Activated naive CD4-positive, alpha-beta T cell treated with anti-CD3 and anti-CD28 coated beads, Interleukin-2, amount 50 U/mL, for 24 hours (primary cell): ENCODE data around the gene PRKCE.
"Not testable (repeated sequence)": the region's sequence is repeated elsewhere in the genome, so short reads cannot be mapped to it uniquely, and the experiment has no call there.

Experiments
- H3K27ac Mint-ChIP-seq: one replicate; pipeline ENCODE4 v1.8.0; 2021; ENCODE audit warnings: mild to moderate bottlenecking, mixed read lengths
- H3K27me3 Mint-ChIP-seq: one replicate; pipeline ENCODE4 v1.8.0; 2021; ENCODE audit warnings: mixed read lengths
- H3K36me3 Mint-ChIP-seq: one replicate; pipeline ENCODE4 v1.8.0; 2021; ENCODE audit warnings: mixed read lengths
- H3K4me1 Mint-ChIP-seq: one replicate; pipeline ENCODE4 v1.8.0; 2021; ENCODE audit warnings: mixed read lengths
- H3K4me3 Mint-ChIP-seq: one replicate; pipeline ENCODE4 v1.8.0; 2021; ENCODE audit warnings: mild to moderate bottlenecking, mixed read lengths
- H3K9me3 Mint-ChIP-seq: one replicate; pipeline ENCODE4 v1.8.0; 2021; ENCODE audit warnings: mixed read lengths

Gene PRKCE

GRCh38 chr2:46198164-46198883 is 546.8 kb downstream of the PRKCE start:
- no peak overlapping the region for H3K27ac Mint-ChIP-seq
- H3K27me3 Mint-ChIP-seq: no peaks in the 10 kb centered on the region
- H3K4me1 Mint-ChIP-seq: peaks cover 31% of the 10 kb centered on the region
- no peak overlapping the region for H3K4me3 Mint-ChIP-seq
- no peaks in the 10 kb centered on the region for H3K36me3 Mint-ChIP-seq
- no peaks in the 10 kb centered on the region for H3K9me3 Mint-ChIP-seq

- H3K27ac Mint-ChIP-seq: no peak overlapping the region
- no peak overlapping the region for H3K4me3 Mint-ChIP-seq
- H3K27me3 Mint-ChIP-seq: no peaks in the 10 kb centered on the region
- H3K36me3 Mint-ChIP-seq: peaks cover 2% of the 10 kb centered on the region
- peaks cover 3% of the 10 kb centered on the region for H3K9me3 Mint-ChIP-seq
- peaks cover 34% of the 10 kb centered on the region for H3K4me1 Mint-ChIP-seq
These were observed 547.5 kb downstream of the PRKCE start for GRCh38 chr2:46198966-46199365.

DNA sequence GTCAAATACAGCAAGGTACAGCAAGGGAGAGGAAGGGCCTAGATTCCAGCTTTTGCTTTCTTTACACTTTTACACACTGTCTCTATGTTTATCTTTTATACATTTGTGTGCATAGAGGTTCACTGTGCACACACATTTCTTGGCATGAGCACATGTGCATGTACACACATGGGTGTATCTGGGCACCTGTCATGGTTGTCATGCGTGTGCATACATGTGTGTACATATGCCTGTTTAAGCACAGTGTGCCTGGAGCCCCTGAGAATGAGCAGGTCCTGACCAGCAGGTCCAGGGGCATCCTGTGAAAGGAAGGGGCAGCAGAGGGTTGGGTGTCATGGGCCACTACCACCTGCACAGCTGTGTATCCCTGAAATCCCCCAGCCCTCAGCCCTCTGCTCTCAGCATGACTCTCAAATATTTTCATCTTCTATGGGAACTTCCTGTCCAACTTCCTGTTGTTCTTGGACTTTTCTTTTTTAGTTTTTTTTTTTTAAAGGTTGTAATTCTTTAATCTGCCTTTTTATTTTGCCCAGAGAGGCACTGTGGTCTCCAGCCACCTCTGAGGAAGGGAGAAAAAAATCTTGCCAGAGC is 548.7 kb downstream of the PRKCE start:
- H3K27ac Mint-ChIP-seq: no peak overlapping the region
- H3K9me3 Mint-ChIP-seq: peaks cover 4% of the 10 kb centered on the region
- H3K27me3 Mint-ChIP-seq: no peaks in the 10 kb centered on the region
- peaks cover 35% of the 10 kb centered on the region for H3K4me1 Mint-ChIP-seq
- H3K4me3 Mint-ChIP-seq: no peak overlapping the region
- peaks cover 2% of the 10 kb centered on the region for H3K36me3 Mint-ChIP-seq

- Mint-ChIP-seq H3K27ac (no peak overlapping the region), H3K27me3 (no peaks in the 10 kb centered on the region), H3K4me1 (peaks cover 35% of the 10 kb centered on the region), H3K9me3 (peaks cover 4% of the 10 kb centered on the region), H3K36me3 (peaks cover 2% of the 10 kb centered on the region), H3K4me3 (no peak overlapping the region)
These were observed 549.6 kb downstream of the PRKCE start for GRCh38 chr2:46200861-46201605.

- Mint-ChIP-seq H3K27ac (no peak overlapping the region), H3K9me3 (peaks cover 4% of the 10 kb centered on the region), H3K4me3 (no peak overlapping the region), H3K36me3 (peaks cover 2% of the 10 kb centered on the region), H3K4me1 (peaks cover 32% of the 10 kb centered on the region), H3K27me3 (no peaks in the 10 kb centered on the region)
These were observed 551.0 kb downstream of the PRKCE start for GRCh38 chr2:46202453-46202852.

GRCh38 chr2:46202987-46203386 is 551.5 kb downstream of the PRKCE start:
- H3K36me3 Mint-ChIP-seq: peaks cover 2% of the 10 kb centered on the region
- no peak overlapping the region for H3K27ac Mint-ChIP-seq
- H3K4me1 Mint-ChIP-seq: peaks cover 31% of the 10 kb centered on the region
- no peaks in the 10 kb centered on the region for H3K27me3 Mint-ChIP-seq
- H3K9me3 Mint-ChIP-seq: peaks cover 4% of the 10 kb centered on the region
- H3K4me3 Mint-ChIP-seq: no peak overlapping the region

- H3K4me3 Mint-ChIP-seq, H3K36me3 Mint-ChIP-seq, H3K27me3 Mint-ChIP-seq, H3K9me3 Mint-ChIP-seq, H3K27ac Mint-ChIP-seq: not testable (repeated sequence)
- peaks cover 31% of the 10 kb centered on the region for H3K4me1 Mint-ChIP-seq
These were observed 552.2 kb downstream of the PRKCE start for GRCh38 chr2:46203636-46204035.

DNA sequence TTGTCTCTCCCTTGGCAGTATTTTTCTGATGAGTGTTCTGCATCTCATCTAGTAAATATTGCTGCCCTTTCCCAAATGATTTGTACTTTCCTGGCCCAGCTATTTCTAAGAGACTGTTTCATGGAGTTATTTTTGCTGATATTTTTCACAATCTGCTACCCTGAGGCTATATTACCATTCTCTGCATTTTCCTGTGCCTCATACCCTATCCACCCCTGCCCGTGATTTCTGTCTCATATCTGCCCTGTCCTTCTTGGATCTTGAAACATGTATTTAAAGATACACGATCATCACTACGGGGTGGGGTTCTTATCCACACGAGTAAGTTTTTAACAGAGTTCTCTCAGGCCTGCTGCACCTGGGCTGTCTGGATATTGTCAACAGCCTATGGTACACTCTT is 556.1 kb downstream of the PRKCE start:
- Mint-ChIP-seq H3K36me3 (peaks cover 4% of the 10 kb centered on the region), H3K4me3 (no peak overlapping the region), H3K9me3 (peaks cover 20% of the 10 kb centered on the region), H3K27me3 (no peaks in the 10 kb centered on the region), H3K27ac (no peak overlapping the region), H3K4me1 (peaks cover 8% of the 10 kb centered on the region)

DNA sequence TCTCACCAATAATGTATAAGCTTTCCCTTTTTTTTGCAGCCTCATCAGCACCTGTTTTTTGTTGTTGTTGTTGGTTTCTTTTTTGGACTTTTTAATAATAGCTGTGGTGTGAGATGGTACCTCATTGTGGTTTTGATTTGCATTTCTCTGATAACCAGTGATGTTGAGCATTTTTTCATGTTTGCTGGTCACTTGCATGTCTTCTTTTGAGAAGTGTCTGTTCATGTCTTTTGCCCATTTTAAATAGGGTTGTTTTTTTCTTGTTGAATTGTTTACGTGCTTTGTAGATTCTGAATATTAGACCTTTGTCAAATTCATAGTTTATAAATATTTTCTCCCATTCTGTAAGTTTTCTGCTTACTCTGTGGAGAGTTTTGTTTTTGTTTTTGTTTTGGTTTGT is 557.3 kb downstream of the PRKCE start:
- H3K27ac Mint-ChIP-seq: no peak overlapping the region
- peaks cover 3% of the 10 kb centered on the region for H3K4me1 Mint-ChIP-seq
- no peaks in the 10 kb centered on the region for H3K27me3 Mint-ChIP-seq
- peaks cover 23% of the 10 kb centered on the region for H3K9me3 Mint-ChIP-seq
- no peak overlapping the region for H3K4me3 Mint-ChIP-seq
- H3K36me3 Mint-ChIP-seq: peaks cover 4% of the 10 kb centered on the region

- Mint-ChIP-seq H3K36me3 (peaks cover 6% of the 10 kb centered on the region), H3K27ac (no peak overlapping the region), H3K4me1 (no peaks in the 10 kb centered on the region), H3K9me3 (peaks cover 30% of the 10 kb centered on the region), H3K4me3 (no peak overlapping the region), H3K27me3 (peaks cover 2% of the 10 kb centered on the region)
These were observed 558.6 kb downstream of the PRKCE start for GRCh38 chr2:46210063-46210462.

DNA sequence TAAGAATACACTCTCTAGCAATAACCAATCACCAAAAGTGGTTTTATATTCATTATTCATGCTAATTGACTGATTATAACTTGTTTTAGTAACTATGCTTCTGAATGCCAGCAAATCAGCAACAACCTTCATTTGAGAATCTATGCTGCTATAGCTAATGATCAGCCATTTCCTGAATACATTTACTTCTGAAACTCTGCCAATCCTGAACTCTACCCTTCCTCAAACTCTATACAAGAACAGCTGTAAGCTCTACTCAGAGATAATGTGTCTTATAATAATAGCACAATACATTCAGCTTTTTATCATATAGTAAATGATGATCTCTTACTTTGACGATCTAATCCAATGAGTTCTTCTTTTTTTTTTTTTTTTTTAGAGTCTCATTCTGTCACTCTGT is 560.0 kb downstream of the PRKCE start:
- peaks cover 2% of the 10 kb centered on the region for H3K27me3 Mint-ChIP-seq
- no peaks in the 10 kb centered on the region for H3K4me1 Mint-ChIP-seq
- H3K9me3 Mint-ChIP-seq: peaks cover 38% of the 10 kb centered on the region
- H3K27ac Mint-ChIP-seq: no peak overlapping the region
- peaks cover 11% of the 10 kb centered on the region for H3K36me3 Mint-ChIP-seq
- H3K4me3 Mint-ChIP-seq: no peak overlapping the region

GRCh38 chr2:46213906-46214305 is 562.4 kb downstream of the PRKCE start:
- H3K27ac Mint-ChIP-seq: no peak overlapping the region
- peaks cover 4% of the 10 kb centered on the region for H3K27me3 Mint-ChIP-seq
- H3K9me3 Mint-ChIP-seq: peaks cover 40% of the 10 kb centered on the region
- no peaks in the 10 kb centered on the region for H3K4me1 Mint-ChIP-seq
- peaks cover 17% of the 10 kb centered on the region for H3K36me3 Mint-ChIP-seq
- H3K4me3 Mint-ChIP-seq: no peak overlapping the region

GRCh38 chr2:46216213-46216612 is 564.7 kb downstream of the PRKCE start:
- H3K36me3 Mint-ChIP-seq: peaks cover 21% of the 10 kb centered on the region
- H3K4me1 Mint-ChIP-seq: no peaks in the 10 kb centered on the region
- peaks cover 8% of the 10 kb centered on the region for H3K27me3 Mint-ChIP-seq
- H3K27ac Mint-ChIP-seq: no peak overlapping the region
- H3K4me3 Mint-ChIP-seq: no peak overlapping the region
- H3K9me3 Mint-ChIP-seq: peaks cover 31% of the 10 kb centered on the region

GRCh38 chr2:46223514-46223913 is 572.0 kb downstream of the PRKCE start:
- H3K4me3 Mint-ChIP-seq, H3K36me3 Mint-ChIP-seq, H3K27me3 Mint-ChIP-seq, H3K9me3 Mint-ChIP-seq: not testable (repeated sequence)
- peak overlapping the region; percentile 31 for H3K27ac Mint-ChIP-seq
- peaks cover 20% of the 10 kb centered on the region for H3K4me1 Mint-ChIP-seq

DNA sequence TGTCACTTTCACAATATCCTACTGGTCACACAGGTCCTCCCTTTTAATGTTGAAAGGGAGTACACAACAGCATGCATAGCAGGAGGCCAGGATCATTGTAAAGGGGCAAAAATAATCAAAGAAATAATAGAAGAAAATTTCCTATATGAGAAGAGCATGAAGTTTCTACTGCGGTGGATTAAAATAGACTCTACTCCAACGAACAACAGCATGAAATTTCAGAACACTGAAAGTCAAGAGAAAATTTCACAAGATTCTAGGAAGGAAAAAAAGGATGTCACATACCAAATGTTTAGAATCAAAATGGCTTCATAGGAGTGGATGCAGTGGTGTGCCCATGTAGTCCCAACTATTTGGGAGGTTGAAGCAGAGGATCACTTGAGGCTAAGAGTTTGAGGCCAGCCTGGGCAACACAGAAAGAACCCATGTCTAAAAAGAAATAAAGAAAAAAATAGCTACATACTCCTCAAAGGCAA is 573.7 kb downstream of the PRKCE start:
- H3K27me3 Mint-ChIP-seq: no peaks in the 10 kb centered on the region
- no peaks in the 10 kb centered on the region for H3K36me3 Mint-ChIP-seq
- no peak overlapping the region for H3K4me3 Mint-ChIP-seq
- H3K27ac Mint-ChIP-seq: peak overlapping the region; percentile 26
- no peaks in the 10 kb centered on the region for H3K9me3 Mint-ChIP-seq
- H3K4me1 Mint-ChIP-seq: peaks cover 20% of the 10 kb centered on the region

- no peaks in the 10 kb centered on the region for H3K36me3 Mint-ChIP-seq
- peak overlapping the region; percentile 47 for H3K27ac Mint-ChIP-seq
- H3K4me1 Mint-ChIP-seq: peaks cover 20% of the 10 kb centered on the region
- no peaks in the 10 kb centered on the region for H3K9me3 Mint-ChIP-seq
- H3K4me3 Mint-ChIP-seq: no peak overlapping the region
- no peaks in the 10 kb centered on the region for H3K27me3 Mint-ChIP-seq
These were observed 574.3 kb downstream of the PRKCE start for GRCh38 chr2:46225730-46226129.
